Activated CD8-positive, alpha-beta memory T cell treated with anti-CD3 and anti-CD28 coated beads, Interleukin-2, amount 50 U/mL, for 48 hours (primary cell): ENCODE measurements around the gene RPUSD4.
"Not testable (repeated sequence)": the region's sequence is repeated elsewhere in the genome, so short reads cannot be mapped to it uniquely, and the experiment has no call there.

Experiments used
- DNase-seq: peaks from one replicate; pipeline ENCODE4 v3.0.0-alpha.2; 2020

The RPUSD4 gene, protein sequence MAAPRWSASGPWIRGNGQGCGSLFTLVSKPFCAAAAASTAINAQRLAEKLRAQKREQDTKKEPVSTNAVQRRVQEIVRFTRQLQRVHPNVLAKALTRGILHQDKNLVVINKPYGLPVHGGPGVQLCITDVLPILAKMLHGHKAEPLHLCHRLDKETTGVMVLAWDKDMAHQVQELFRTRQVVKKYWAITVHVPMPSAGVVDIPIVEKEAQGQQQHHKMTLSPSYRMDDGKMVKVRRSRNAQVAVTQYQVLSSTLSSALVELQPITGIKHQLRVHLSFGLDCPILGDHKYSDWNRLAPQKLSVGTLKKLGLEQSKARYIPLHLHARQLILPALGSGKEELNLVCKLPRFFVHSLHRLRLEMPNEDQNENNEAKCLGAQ

DNA sequence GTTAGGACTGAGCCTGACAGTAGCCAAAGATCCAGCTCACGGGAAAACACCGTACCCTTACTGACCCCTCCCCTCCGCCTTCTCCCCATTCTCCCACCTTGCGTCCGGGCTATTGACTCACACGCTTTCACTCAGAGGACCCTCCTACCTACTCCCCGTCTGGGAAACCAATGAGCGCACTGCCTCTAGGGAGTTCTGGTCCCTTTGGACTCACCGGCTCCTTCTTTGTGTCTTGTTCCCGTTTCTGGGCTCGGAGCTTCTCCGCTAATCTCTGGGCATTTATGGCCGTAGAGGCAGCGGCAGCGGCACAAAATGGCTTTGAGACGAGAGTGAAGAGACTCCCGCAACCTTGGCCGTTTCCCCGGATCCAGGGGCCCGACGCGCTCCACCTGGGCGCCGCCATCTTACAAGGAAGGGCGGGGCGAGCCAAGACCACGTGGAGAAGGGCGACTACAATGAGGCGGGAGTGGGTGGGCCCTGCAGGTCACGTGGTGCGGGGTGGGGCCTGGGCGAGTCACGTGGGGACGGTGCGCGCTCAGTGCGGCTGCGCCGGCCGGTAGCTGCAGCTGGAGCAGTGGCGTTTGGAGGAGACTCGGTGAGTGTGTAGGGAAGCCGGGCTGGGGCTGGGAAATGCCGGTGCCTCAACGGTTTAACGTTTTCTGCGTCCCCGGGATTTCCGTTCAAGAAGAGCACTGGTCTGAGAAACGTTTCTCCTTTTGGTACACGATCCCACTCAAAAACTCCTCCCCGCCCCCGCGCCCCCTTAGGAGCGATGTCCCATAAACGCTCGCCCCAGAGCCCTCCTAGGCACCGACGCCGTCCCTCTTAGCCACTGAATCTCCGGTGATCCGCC, at the start of gene RPUSD4, which contains the start of gene FAM118B:
RPUSD4 (minus strand) TSS at position 415 of the 853 bp plus-strand sequence; CDS start at position 403, 12 bp downstream.
FAM118B (plus strand) TSS at position 547 of the 853 bp plus-strand sequence. CDS start 23,220 bp downstream, outside the sequence.
- DNase-seq = peak; percentile 99

DNA sequence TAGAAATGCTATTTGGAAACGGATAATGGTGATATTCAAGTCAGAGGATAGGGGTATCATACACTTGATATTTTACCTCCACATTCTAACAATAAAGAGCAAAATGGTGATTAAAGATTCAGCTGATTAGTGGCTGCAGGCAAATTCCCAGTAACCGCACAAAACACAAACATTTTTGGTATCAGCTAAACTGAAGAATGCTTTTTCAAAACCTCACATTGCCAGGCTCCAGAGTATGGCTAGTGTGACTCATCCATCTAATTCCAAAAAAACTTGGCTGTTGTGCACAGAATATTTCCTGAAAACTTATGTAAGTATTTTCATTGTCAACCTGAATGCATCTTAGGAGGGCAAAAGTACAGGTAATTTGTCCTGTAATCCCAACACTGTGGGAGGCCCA, 46.3 kb upstream of the RPUSD4 start:
- no peak for DNase-seq

DNA sequence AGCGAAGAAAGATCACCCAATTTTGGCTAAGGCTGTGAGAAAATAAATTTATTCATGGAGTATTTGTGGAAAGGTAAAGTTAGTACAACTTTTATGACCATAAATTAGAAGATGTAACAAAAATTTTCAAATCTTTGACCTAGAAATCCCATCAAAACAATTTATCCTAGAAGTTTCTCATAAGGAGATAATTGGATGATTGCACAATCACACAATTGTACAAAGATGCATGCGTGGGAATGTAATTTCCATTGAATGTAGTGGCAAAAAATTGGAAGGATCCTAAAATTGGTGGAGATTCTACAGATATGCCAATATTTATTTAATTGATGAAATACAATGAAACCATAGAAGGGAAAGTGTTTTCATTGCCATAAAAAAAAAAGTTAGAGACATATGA, 45.7 kb upstream of the RPUSD4 start:
- no peak for DNase-seq

DNA sequence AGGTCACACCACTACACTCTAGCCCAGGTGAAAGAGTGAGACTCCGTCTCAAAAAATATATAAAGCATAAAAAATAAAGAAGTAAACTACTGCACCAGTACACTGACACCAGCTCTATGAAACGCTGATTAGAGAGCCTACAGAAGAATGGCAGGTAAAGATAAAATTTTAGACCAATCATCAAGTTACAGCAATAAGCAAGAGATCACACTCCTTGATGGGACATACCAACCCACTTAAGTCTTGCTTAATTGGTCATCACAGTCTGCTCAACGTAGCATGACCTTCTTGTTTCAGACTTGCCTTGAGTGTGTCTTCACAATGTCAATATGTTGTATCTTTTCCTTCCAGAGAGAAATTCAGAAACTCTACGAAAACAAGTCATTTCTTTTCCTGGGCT, 44.8 kb upstream of the RPUSD4 start:
- no peak for DNase-seq

DNA sequence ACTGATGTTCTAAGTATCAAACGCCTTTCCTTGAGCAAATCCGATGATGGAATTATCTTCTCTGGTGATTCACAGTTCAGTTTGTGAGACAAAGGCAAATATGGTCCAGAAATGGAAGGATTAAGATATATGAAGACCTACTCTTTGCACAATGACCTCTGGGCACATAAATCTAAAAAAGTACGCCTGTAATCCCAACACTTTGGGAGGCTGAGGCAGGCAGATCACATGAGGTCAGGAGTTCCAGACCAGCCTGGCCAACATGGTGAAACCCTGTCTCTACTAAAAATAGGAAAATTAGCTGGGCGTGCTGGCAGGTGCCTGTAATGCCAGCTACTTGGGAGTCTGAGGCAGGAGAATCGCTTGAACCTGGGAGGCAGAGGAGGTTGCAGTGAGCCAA, 44.1 kb upstream of the RPUSD4 start:
- DNase-seq = not testable (repeated sequence)

DNA sequence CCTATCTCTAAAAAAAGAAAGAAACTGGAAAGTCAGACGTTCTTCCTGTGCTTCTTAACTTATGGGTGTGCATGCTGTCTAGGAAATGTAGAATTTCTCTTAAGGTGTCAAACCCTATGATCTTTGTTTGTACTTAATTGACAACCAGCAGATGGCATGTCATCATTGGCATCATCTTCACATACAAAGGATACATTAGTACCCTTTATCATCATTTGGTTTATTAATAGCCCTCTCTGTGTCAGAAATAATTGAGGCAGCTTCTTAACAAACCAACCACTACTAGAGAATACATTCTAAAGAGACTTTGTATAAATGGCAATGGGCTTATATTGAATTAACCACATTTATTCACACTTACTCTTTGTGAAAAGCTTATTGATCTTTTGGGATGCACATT, 43.4 kb upstream of the RPUSD4 start:
- no peak for DNase-seq

DNA sequence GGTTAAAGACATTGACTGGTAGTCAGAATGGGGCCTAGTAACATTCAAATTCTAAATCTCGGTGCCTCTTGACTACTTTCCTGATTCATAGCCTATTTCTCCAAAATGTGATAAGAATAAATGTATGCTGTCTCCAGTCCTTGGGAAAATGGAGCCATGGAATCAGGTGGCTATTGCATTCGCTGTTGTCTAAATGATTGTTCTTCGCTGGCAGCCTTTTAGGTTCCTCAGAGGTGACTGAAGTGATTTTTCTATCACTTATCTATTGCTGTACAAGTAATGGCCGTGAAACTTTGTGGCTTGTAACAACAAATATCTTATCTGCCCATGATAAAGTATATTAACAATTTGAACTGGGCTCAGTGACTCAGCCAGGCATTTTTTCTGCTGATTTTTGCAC, 41.8 kb upstream of the RPUSD4 start:
- DNase-seq = no peak

DNA sequence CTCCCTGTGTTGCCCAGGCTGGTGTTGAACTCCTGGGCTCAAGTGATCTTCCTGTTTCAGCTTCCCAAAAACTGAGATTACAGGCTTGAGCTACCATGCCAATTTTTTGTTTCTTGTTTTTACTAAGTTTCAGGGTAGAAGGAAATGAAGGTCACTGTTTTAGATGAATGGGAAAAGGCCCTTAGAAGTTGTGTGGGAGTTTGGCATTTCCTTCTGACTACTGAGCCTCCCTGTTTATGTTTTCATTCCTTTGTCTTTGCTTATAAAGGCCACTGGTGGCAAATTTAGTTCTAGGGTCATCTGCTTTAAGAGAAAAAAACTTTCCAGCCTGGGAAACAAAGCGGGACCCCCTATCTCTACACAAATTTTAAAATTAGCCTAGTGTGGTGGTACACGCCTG, 35.2 kb upstream of the RPUSD4 start:
- DNase-seq = no peak

DNA sequence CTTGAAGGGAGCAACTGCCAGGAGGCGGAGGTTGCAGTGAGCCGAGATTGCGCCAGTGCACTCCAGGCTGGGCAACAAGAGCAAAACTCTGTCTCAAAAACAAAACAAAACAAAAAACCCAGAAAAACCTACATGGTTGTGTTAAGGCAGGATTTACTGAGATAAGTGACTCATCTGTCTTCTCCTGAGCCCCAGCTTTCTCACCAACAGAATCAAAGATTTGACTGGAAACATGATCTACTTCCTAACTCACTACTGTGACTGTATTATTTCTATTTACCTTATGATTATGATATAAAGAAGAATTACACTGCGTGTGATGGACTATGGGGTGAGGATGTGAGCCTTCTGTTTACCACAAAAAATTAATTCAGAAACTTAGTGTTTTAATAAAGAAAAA, 21.9 kb upstream of the RPUSD4 start:
- DNase-seq = no peak

DNA sequence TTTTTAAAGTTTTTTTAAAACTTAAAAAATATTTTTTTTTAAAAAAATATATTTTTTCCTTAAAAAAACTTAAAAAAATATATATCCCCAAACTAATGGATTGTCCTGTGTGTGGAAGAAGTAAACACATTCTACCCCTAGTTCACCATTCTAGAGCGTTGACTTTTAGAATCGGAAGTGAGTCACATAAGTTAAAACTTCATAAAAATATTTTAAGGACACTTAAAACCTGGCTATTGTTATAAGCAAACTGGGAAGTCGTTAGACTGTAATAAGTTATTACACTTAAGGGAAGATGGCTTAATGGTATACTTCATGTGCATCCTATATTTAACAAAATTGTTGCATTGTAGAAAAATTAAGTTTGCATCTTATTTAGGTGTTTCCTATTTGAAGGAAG, 21.2 kb upstream of the RPUSD4 start:
- no peak for DNase-seq

DNA sequence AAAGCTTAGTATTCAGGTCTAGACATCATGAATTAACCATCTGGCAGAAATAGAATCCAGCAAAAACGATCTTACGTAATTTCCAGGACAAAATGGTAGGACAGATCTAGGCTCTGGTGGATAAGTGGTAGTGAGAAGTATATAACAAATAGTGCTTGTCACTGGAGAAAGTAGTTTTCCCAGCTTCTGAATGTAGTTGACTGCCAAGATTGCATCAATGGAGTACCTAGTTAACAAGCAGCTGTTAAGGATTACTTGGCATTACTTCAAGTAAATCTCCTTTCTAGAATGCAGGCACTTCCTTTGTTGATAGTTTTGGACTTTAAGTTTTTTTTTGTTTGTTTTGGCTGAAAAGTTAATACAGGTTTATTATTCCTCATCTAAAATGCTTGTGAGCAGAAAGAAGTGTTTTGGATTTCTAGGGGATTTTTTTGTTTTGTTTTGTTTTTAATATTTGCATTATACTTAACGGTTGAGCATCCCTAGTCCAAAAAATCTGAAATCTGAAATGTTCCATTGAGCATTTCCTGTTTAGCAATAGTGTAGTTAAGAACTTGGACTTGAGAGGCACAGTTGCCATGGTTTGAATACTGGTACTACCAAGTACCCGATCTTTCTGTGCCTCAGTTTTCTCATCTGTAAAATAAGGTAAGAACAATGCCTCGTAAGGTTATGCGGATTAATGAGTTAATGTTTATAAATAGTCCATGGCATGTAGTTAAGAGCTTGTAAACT, 20.4 kb upstream of the RPUSD4 start:
- no peak for DNase-seq

DNA sequence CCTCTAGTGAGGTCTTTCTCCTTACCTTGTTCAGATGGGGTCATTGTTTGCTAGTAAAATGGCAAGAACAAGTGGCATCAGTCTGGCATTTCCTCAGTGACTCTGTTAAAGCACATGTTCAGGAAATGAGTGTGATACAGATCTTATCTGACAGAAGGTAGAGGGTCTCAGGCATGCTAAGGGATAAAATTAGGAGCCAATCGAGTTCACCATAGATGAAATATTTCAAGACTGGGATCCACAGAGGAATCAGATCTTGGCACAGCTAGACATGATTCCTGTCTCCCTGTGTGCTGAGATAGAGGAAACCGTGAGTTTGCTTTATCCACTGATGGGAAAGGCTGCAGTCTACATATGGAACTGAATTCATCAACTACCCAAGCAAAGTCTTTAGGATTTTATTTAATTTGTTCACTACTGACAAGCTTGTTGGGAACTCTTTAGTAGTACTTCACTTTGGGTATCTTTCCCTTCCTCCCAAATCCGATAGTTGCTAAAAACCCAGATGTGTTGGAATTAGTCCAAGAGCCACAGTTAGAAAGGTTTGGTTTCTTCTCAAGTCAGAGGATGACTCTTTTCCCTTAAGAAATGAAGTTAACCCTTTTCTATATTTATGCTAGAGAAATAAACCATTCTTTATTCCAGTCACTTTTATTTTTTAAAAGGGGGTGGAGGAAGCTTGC, 18.5 kb upstream of the RPUSD4 start:
- DNase-seq = no peak

DNA sequence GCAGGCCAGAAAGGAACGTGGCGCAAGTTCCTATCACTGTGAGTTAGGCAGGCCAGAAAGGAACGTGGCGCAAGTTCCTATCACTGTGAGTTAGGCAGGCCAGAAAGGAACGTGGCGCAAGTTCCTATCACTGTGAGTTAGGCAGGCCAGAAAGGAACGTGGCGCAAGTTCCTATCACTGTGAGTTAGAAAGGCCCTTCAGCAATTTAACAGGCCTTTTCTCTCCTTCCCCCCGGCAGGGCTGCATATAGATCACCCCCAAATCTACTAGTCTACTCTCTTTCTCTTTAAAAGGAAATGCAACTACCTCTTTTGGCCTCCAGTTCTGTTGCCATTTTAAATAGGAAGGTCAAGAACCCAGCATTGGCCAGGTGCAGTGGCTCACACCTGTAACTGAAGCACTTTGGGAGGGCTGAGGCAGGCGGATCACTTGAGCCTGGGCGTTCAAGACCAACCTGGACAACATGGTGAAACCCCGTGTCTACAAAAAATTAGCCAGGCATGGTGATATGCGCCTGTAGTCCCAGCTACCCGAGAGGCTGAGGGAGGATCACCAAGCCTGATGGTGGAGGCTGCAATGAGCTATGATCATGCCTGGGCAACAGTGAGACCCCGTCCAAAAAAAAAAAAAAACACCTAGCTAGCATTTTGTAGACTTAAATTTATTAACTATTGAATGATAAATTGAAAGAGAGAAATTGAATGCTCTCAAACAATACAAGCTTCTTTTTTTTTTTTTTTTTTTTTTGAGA, 15.1 kb upstream of the RPUSD4 start:
- DNase-seq = no peak

DNA sequence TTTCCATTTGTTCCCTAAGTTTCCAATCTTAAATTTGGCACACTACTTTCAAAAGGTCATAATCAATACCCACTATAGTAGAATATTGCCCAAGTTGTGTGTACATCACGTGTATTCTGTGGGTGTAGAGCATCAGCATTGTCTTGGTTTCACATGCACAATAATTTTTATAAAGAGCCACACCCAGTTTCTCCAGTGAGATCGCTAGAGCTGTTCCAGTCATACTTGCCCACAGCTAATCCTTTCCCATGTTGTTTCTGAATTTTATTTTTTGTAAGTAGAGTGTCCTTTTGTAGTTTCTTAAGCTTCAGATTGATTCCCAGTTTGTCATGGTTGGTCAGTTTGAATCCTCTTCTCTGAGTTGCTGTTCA, 13.8 kb upstream of the RPUSD4 start:
- DNase-seq = no peak

DNA sequence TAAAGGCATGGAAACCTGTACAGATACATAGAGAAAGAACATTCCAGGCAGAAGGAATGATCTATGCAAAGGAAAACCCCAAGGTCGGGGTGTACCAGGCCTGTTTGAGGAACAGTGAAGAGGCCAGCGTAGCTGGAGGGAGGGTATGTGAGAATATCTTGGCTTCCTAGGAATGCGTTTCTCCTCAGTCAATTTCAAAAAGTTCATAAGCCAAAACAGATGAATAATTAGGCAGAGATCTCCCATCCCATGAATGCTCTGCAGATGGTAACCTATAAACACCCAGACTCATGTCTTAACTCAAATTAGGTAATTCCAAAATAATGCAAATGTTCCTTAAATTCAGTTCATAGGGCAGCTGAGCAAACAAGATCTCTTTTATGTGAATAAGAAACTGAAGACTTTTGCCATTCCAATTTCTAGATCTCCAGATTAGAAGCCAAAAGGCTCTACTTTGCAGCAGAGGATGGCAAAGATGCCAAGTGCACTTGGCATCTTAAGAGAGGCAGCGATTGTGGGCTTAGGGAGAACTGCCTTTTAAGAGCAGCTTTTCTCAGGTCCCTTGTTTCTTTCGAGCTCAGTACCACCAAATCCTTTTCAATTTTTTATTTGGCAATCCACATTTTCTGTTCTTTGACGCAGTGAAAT, 13.3 kb upstream of the RPUSD4 start:
- no peak for DNase-seq

DNA sequence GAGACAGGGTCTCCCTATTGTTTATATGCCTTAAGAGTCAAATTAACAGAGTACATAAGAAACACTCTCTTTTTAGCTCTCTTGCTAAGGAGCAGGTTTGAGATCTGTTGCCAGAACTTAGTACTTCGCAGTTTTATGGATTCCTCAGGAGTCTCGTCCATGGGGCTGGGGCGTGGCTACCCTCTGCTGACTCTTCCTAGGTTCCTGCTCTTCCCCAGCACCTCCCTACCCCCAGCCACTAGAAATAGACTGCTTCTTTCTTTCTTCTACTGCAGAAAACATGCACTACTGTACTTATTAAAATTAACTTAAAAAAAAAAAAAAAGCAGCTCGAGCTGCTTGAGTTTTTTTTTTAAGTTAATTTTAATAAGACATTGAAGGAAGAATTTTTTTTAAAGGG, 8.1 kb upstream of the RPUSD4 start:
- DNase-seq = no peak

DNA sequence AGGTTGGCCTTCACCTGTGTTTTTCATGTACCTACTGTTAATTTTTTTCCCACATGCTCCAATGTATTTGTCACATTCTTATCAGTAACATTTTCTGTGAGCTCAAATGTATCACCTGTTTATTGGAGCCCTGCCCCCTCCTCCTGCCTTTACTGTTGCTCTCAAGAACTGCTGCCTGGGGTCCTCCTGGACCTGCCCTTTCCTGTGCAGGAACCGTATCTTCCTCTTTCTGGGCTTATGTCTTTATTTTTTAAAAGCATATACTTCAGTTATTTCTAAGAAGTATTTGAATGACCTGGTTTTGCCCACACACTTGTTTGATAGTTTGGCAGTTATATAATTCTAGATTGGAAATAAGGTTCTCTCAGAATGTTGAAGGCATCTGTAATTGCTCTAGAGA, 6.0 kb upstream of the RPUSD4 start:
- no peak for DNase-seq

DNA sequence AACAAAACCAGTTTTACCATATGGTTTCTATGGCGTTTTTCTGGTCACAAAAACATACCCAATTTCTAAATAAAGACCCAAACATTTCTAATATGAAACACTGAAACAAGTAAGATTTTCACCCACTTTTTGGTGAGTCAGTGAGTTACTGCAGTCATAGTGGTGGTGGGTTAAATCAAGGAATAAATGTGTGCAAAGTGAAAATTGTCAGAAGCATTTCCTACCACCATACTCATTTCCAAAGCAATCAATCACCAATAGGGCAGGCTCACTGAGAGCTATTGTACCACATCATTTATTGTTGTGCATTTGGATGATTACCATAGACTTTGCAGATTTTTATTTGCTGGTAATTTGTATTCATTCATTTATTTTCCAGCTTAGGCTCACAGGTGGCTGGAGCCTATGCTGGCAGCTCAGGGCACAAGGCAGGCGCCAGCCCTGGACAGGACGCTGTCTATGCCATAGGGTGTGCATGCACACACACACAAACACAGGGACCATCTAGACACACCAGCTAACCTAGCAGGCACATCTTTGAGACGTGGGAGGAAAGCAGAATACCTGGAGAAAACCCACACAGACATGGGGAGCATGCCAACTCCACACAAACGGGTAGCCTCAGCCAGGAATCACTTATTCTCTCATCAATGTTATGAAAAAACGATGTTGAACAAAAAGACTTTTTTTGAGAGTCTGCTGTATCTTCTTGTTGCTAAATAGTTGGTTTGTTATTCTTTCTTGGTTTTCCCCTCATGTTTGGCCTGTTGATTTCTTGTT, 5.3 kb upstream of the RPUSD4 start:
- no peak for DNase-seq

DNA sequence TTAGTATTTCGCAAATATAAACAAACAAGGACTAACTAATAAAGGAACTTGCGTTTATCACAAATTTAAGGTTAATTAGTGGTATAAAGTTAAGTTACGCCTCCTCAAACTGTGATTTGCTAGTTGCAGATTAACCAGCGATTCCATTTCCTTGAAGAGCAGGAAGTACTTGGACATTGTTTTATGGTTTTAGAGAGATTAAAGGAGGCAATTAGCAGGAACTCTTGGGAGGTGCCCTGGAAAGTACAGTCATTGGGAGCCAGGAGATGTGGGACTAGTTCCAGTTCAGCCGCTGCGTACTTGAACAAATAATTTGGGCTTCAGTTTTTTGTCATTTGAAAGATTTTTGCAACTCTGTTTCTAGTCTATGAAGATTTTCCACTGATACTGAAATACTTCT, 3.4 kb upstream of the RPUSD4 start:
- DNase-seq = no peak

DNA sequence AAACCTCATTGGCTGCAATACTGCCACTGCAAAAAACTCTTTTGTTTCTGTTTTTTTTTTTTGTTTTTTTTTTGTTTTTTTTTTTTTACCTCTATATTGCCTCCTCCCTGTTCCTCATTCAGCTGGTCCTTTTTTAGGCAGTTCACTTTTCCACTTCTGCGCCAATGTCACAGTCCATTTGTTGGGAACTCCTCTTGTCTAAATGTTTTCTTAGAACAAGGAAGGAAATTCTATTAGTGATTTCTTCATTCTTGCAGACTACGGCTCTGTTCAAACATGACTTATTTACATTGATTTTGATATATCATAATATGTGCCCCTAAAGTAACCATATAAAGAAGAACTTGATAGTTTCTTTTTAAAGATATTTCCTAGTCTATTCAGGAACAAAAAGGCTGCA, 3.0 kb upstream of the RPUSD4 start:
- no peak for DNase-seq
